B cell (primary cell): ENCODE measurements around the gene TDRKH. TPM values are rescaled to one million over a fixed set of nuclear protein-coding genes. Genes with fewer than 3 reads are reported as not detected.

Experiments
- ATAC-seq: fragments of 200-7000 bp; cut with Tn5 transposase; one replicate; pipeline ENCODE4 v1.10.0; 2021; ENCODE audit warnings: low read depth, mild to moderate bottlenecking, moderate number of reproducible peaks, moderate library complexity
- CTCF ChIA-PET: fragments of 350-600 bp; sonication (Branson Sonifier 250); formaldehyde crosslinking; loops from one replicate; lab custom pipeline; 2021; ENCODE audit warnings: antibody characterized with exemption, inconsistent platforms; lab: Charles Lee
- POLR2A ChIA-PET: fragments of 350-600 bp; sonication (Branson Sonifier 250); formaldehyde crosslinking; loops from one replicate; lab custom pipeline; 2021; ENCODE audit warnings: antibody characterized with exemption; lab: Charles Lee
- DNase-seq: peaks from one replicate; pipeline ENCODE4 v3.0.0; 2013
- H2AFZ ChIP-seq: 2 replicates; pipeline ENCODE4 v1.6.1; 2012; ENCODE audit warnings: mild to moderate bottlenecking, low read depth, low read length; ENCODE audit not compliant: insufficient read depth, poor library complexity, severe bottlenecking
- H3K27ac ChIP-seq, 2 donors: 1 replicate in 1 of 2; 2 replicates in 1 of 2; pipeline ENCODE4 v1.5.1; 2012 to 2013; ENCODE audit warnings: low read length in 2 of 2, mild to moderate bottlenecking in 2 of 2, moderate library complexity in 1 of 2
- H3K27me3 ChIP-seq, 4 experiments: fragments of 200-600 bp in 1 of 4; sonication (generic) in 1 of 4; replicated peaks in 1 of 4; 1 replicate in 2 of 4; 2 replicates in 2 of 4; pipeline versions ENCODE4 v1.6.1 to v1.7.0; 2013 to 2016; ENCODE audit warnings: low read length in 3 of 4, mild to moderate bottlenecking in 2 of 4, mixed read lengths in 1 of 4, moderate library complexity in 1 of 4; ENCODE audit not compliant: insufficient read depth in 4 of 4, control insufficient read depth in 3 of 4; ENCODE audit errors: control extremely low read depth in 1 of 4
- H3K36me3 ChIP-seq, 2 experiments: replicated peaks in 1 of 2; 1 replicate in 1 of 2; 2 replicates in 1 of 2; pipeline versions ENCODE4 v1.6.1 to v1.7.1; 2013; ENCODE audit warnings: low read length in 1 of 2; ENCODE audit not compliant: insufficient read depth in 2 of 2, control insufficient read depth in 1 of 2; ENCODE audit errors: control extremely low read depth in 1 of 2, extremely low read depth in 1 of 2
- H3K4me1 ChIP-seq, 2 donors: fragments of 200-600 bp in 1 of 2; sonication (generic) in 1 of 2; 1 replicate in 1 of 2; 2 replicates in 1 of 2; pipeline versions ENCODE4 v1.5.1 to v1.6.1; 2013 to 2017; ENCODE audit warnings: low read length in 2 of 2; ENCODE audit not compliant: control insufficient read depth in 2 of 2, insufficient read depth in 2 of 2
- H3K4me2 ChIP-seq: replicated peaks from 2 replicates; pipeline ENCODE3; 2012; ENCODE audit warnings: mild to moderate bottlenecking, low read depth, low read length; ENCODE audit not compliant: poor library complexity, severe bottlenecking
- H3K4me3 ChIP-seq, 5 experiments: fragments of 200-600 bp in 1 of 5; sonication (generic) in 1 of 5; 1 replicate in 3 of 5; 2 replicates in 2 of 5; pipeline versions ENCODE4 v1.5.1 to v1.7.0; 2011 to 2016; ENCODE audit warnings: low read length in 4 of 5, mild to moderate bottlenecking in 4 of 5, low read depth in 2 of 5, control low read depth in 1 of 5, moderate library complexity in 1 of 5; ENCODE audit not compliant: insufficient read depth in 1 of 5; ENCODE audit errors: control extremely low read depth in 1 of 5, extremely low read depth in 1 of 5
- H3K79me2 ChIP-seq: fragments of 200-600 bp; sonication (generic); one replicate; pipeline ENCODE4 v1.6.0; 2016; ENCODE audit warnings: low read length; ENCODE audit not compliant: control insufficient read depth, insufficient read depth
- H3K9ac ChIP-seq: fragments of 200-600 bp; sonication (generic); 2 replicates; pipeline ENCODE4 v1.6.1; 2017; ENCODE audit warnings: mild to moderate bottlenecking, low read length, moderate library complexity
- H3K9me3 ChIP-seq, 3 donors: one replicate each; pipeline versions ENCODE4 v1.6.1 to v1.7.1; 2013; ENCODE audit warnings: low read length in 2 of 3; ENCODE audit not compliant: control insufficient read depth in 2 of 3, insufficient read depth in 1 of 3; ENCODE audit errors: control extremely low read depth in 1 of 3
- H4K20me1 ChIP-seq: 2 replicates; pipeline ENCODE4 v1.6.0; 2012; ENCODE audit warnings: mild to moderate bottlenecking, low read length; ENCODE audit not compliant: insufficient read depth, control insufficient read depth, poor library complexity, severe bottlenecking
- H3K27ac Mint-ChIP-seq: one replicate; pipeline ENCODE4 v1.8.0; 2021; ENCODE audit warnings: mixed read lengths
- H3K27me3 Mint-ChIP-seq: one replicate; pipeline ENCODE4 v1.8.0; 2021; ENCODE audit warnings: mixed read lengths
- H3K4me1 Mint-ChIP-seq: one replicate; pipeline ENCODE4 v1.8.0; 2021; ENCODE audit warnings: mixed read lengths
- H3K4me3 Mint-ChIP-seq: one replicate; pipeline ENCODE4 v1.8.0; 2021; ENCODE audit warnings: mixed read lengths
- H3K9me3 Mint-ChIP-seq: one replicate; pipeline ENCODE4 v1.8.0; 2022; ENCODE audit warnings: mixed read lengths; ENCODE audit not compliant: insufficient read depth
- EZH2 ChIP-seq: IDR thresholded peaks from 2 replicates; pipeline ENCODE4 v1.6.1; 2012; ENCODE audit warnings: borderline replicate concordance, low read depth, mild to moderate bottlenecking, moderate library complexity, low read length; ENCODE audit not compliant: insufficient read depth, poor library complexity, severe bottlenecking
- WGBS: methylation state at CpG from one replicate; pipeline ENCODE4 v1.1.5; 2013; ENCODE audit warnings: missing lambda C conversion rate; ENCODE audit not compliant: insufficient coverage; 5-methylcytosine and 5-hydroxymethylcytosine counted together
- intact Hi-C: fragments of 100-400 bp; cut with micrococcal nuclease; formaldehyde crosslinking; loops from one replicate; pipeline ENCODE4 v1.10.0; 2022
- polyA plus RNA-seq: library from polyadenylated mRNA; depleted of rRNA; stranded (reverse); fragments of >200 nt; gene quantifications from 2 replicates; pipeline ENCODE4 v1.2.3, GENCODE V29; 2012
- total RNA-seq, 2 donors: library from RNA; stranded (reverse); fragments of 120-200 nt in 1 of 2; gene quantifications; 1 replicate in 1 of 2; 2 replicates in 1 of 2; pipeline versions ENCODE4 v1.2.3 to v1.2.4, GENCODE V29; 2013 to 2022
- TF ChIP-seq, protein P1 (sequence below): fragments of 200-600 bp; IDR thresholded peaks from one replicate; pipeline ENCODE4 v1.8.0; 2022; ENCODE audit warnings: antibody characterized with exemption, mild to moderate bottlenecking

TDRKH gene
- total and polyA plus RNA-seq, 2 donors (not counting 1 experiment from before 2014, with no cell fraction given): 2.0 to 13.3 TPM

DNA sequence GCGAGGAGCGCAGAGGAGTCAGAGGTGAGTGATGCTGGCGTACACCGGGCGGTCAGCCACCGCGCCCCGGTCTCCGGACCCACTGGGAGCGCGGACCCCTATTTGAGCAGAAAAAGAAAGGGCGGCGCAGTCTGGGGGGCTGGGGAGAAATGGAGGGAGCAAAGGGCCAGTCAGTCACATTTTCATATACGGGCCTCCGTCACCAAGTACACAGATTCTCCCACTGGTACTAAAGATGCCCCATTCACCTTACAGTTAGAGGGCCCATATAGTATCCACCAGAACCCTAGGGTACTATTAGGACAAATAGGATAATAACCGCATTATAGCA, 48.7 kb upstream of the TDRKH start:
- peaks cover 34% of the 10 kb centered on the region for H3K4me1 Mint-ChIP-seq
- WGBS: 21% methylated on average over 9 of the region's 16 CpGs
- ATAC-seq (no peak), DNase-seq (no peak)
- H3K27ac Mint-ChIP-seq: peak overlapping the region; percentile 37
- H3K27me3 Mint-ChIP-seq: peaks cover 10% of the 10 kb centered on the region
- H3K4me3 ChIP-seq: peak overlapping the region in 4 of 5 experiments; percentile 36 to 56 (median 44)
- peaks cover 0 to 20% (median 7%) of the 10 kb centered on the region in 4 experiments for H3K27me3 ChIP-seq
- no peaks in the 10 kb centered on the region for H3K79me2 ChIP-seq
- peak overlapping the region; percentile 69 for H2AFZ ChIP-seq
- intact Hi-C loops: loop anchor here (2.0 to 10.0 kb wide), 4 partner anchors 114 to 557 kb away; partner anchors contain the start of genes POGZ, PSMB4, RIIAD1 and ZNF687
- ChIA-PET POLR2A (no interaction called here), CTCF (interaction anchor here (2.3 kb wide), 1 partner anchor 245 kb away, joined by 10 read pairs; no protein-coding TSS in a partner anchor)
- no peak for TF ChIP-seq EZH2
- TF ChIP-seq, protein P1, sequence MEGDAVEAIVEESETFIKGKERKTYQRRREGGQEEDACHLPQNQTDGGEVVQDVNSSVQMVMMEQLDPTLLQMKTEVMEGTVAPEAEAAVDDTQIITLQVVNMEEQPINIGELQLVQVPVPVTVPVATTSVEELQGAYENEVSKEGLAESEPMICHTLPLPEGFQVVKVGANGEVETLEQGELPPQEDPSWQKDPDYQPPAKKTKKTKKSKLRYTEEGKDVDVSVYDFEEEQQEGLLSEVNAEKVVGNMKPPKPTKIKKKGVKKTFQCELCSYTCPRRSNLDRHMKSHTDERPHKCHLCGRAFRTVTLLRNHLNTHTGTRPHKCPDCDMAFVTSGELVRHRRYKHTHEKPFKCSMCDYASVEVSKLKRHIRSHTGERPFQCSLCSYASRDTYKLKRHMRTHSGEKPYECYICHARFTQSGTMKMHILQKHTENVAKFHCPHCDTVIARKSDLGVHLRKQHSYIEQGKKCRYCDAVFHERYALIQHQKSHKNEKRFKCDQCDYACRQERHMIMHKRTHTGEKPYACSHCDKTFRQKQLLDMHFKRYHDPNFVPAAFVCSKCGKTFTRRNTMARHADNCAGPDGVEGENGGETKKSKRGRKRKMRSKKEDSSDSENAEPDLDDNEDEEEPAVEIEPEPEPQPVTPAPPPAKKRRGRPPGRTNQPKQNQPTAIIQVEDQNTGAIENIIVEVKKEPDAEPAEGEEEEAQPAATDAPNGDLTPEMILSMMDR: no peak
- H3K4me3 Mint-ChIP-seq: peak overlapping the region; percentile 87
- H3K9me3 ChIP-seq: peaks cover 0 to 11% (median 0%) of the 10 kb centered on the region in 3 donors
- H3K27ac ChIP-seq: no peak overlapping the region
- H3K4me2 ChIP-seq: peak overlapping the region; percentile 89
- no peaks in the 10 kb centered on the region for H3K9me3 Mint-ChIP-seq
- H3K4me1 ChIP-seq: peaks cover 34 to 41% of the 10 kb centered on the region in 2 donors
- no peaks in the 10 kb centered on the region for H3K36me3 ChIP-seq
- peak overlapping the region; percentile 65 for H3K9ac ChIP-seq
- H4K20me1 ChIP-seq: no peaks in the 10 kb centered on the region
